Ovary (tissue), 3 donors: ENCODE data around the gene PPM1A.

Source experiments
- CTCF ChIP-seq, 3 donors: fragments of 450-650 bp in 2 of 3; fragments of 200-600 bp in 1 of 3; IDR thresholded peaks; one replicate each; pipeline versions ENCODE4 v1.5.1 to v1.8.0; 2016 to 2022; ENCODE audit warnings: antibody characterized with exemption in 3 of 3, mild to moderate bottlenecking in 1 of 3
- POLR2A ChIP-seq: fragments of 450-650 bp; IDR thresholded peaks from one replicate; pipeline ENCODE4 v1.6.1; 2017; ENCODE audit warnings: antibody characterized with exemption, mild to moderate bottlenecking, moderate library complexity
- donor health status: DM: no; HTN: no; CAD: no.

GRCh38 chr14:60247994-60248696 lies 876 bp upstream of the PPM1A start:
- TF ChIP-seq CTCF (IDR thresholded peaks at IDR 0.05) = peak in 1 of 3 donors; percentile 21
- TF ChIP-seq POLR2A = peak; percentile 46
